ENCODE measurements around the gene SPAG16.

- TF ChIP-seq CTCF (IDR thresholded peaks at IDR 0.05) (no peak), ZFX (IDR thresholded peaks at IDR 0.05; ENCODE audit: borderline replicate concordance) (no peak)
Observed at GRCh38 chr2:214127170-214127569, 842.9 kb downstream of the SPAG16 start.

Data from 22Rv1 (cell line).